ENCODE data around the gene ATG7. TPM values are rescaled to one million over a fixed set of nuclear protein-coding genes. Genes with fewer than 3 reads are reported as not detected.
A peak's percentile ranks its signal among the peaks of the same experiment; 100 is the strongest.

ATG7 gene
- total RNA-seq, 2 experiments from 2014 or later: 26.9 to 35.1 TPM

DNA sequence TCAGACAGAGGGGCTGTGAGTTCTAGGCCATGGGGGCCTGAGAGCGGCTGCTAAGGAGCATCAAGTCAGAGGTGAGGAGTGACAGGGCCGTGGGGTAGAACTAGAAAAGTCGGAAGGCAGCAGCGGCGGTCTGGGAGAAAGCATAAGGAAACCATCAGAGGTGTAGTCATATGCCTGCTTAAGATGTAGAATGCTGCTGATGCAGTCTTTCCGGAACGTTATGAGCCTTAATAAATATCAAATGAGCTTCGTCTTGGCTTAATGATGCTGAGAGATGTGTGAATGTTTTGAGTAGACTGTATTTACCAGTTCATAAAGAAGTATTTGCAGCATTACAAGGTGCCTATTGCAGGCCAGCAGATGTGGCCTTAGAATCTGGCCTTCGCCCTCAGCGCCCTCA, 15.2 kb downstream of the ATG7 start:
- H3K27me3 Mint-ChIP-seq: no peaks in the 10 kb centered on the region
- peaks cover 41% of the 10 kb centered on the region for H3K36me3 Mint-ChIP-seq (ENCODE audit: low read depth)
- no peaks in the 10 kb centered on the region for H3K9me3 Mint-ChIP-seq
- POLR2A ChIA-PET: interaction anchor here (1.5 to 8.1 kb wide), 3 partner anchors 10 to 19 kb away, joined by 5 to 74 read pairs (median 7); partner anchors contain the start of gene ATG7
- CTCF ChIA-PET: interaction anchor here (1.7 kb wide), 1 partner anchor 15 kb away, joined by 9 read pairs; the partner anchor contains the start of gene ATG7
- no peak for DNase-seq
- H3K27ac Mint-ChIP-seq: no peak overlapping the region
- H3K4me1 Mint-ChIP-seq: peaks cover 56% of the 10 kb centered on the region
- H3K4me3 Mint-ChIP-seq: no peak overlapping the region

DNA sequence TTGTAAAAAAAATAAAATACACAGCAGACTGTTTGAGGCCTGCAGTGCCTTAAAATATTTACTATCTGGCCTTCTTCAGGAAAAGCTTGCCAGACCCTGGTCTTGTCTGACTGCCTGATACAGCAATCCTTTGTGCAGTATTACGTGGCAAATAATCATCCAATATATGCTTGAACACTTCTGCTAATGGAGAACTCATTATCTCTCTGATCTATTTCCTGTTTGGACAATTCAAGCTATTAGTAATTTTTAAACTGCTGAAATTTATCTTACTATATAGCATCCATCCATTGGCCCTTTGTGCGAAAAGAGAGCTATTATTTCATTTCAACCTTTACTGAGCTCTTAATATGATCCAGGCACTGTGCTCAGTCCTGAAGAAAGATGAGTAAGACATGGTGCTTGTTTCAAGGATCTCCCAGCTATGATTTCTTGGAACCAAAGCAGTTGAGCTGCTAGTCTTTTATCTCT, 15.9 kb downstream of the ATG7 start:
- ChIA-PET POLR2A (interaction anchor here (1.5 to 8.1 kb wide), 4 partner anchors 9 to 19 kb away, joined by 5 to 74 read pairs (median 8); partner anchors contain the start of gene ATG7), CTCF (interaction anchor here (0.6 to 1.7 kb wide), 8 partner anchors 9 to 1469 kb away, joined by 3 to 9 read pairs (median 3); partner anchors contain the start of gene ATG7)
- Mint-ChIP-seq H3K4me3 (no peak overlapping the region), H3K36me3 (ENCODE audit: low read depth) (peaks cover 39% of the 10 kb centered on the region), H3K27me3 (no peaks in the 10 kb centered on the region), H3K27ac (peak overlapping the region; percentile 13), H3K4me1 (peaks cover 55% of the 10 kb centered on the region), H3K9me3 (no peaks in the 10 kb centered on the region)
- no peak for DNase-seq

DNA sequence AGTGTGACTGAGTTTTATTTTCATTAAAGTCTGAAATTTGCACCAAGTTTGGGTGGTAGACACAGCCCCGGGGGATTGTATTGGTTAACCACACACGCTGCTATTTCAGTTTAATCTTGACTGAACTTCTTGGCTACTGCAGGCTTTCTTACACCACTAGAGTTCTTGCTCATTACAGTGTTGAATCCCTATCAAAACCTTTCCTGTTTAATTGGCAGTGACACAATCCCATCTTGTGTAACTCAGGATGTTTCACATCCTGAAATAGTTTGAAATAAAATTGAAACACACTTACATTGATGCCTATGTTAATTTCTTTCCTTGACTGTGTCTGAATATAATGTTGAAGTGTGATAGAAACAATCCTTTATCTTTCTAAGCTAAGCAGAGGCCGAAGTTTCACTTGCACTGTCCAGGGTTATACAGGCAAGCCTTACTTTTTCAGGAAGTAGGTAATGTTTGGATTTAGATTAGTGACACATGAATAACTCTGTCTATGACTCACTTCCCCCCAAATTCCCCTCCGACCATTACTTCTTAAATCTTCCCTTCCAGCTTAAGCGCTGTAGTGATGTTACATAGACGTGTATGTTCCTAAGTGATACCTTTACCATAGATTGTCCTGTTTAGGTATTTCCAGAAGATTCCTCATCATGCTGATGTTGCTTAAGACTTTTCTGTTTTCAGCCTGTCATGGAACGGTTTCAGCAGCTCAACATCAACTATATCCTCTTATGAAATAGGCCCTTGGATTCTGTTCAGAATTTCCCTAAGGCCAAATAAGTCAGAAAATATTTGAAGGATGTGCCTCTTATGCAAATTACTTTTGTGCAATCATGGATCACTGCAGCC, 16.8 kb downstream of the ATG7 start:
- ChIA-PET CTCF (interaction anchor here (0.6 to 1.7 kb wide), 8 partner anchors 10 to 1468 kb away, joined by 3 to 9 read pairs (median 3); partner anchors contain the start of gene ATG7), POLR2A (interaction anchor here (1.5 to 8.1 kb wide), 4 partner anchors 8 to 18 kb away, joined by 5 to 74 read pairs (median 8); partner anchors contain the start of gene ATG7)
- Mint-ChIP-seq H3K9me3 (no peaks in the 10 kb centered on the region), H3K27ac (peak overlapping the region; percentile 73), H3K4me3 (no peak overlapping the region), H3K36me3 (ENCODE audit: low read depth) (peaks cover 33% of the 10 kb centered on the region), H3K27me3 (no peaks in the 10 kb centered on the region), H3K4me1 (peaks cover 55% of the 10 kb centered on the region)
- DNase-seq: no peak

GRCh38 chr3:11289864-11290263, 17.7 kb downstream of the ATG7 start:
- Mint-ChIP-seq H3K4me1 (peaks cover 55% of the 10 kb centered on the region), H3K27ac (peak overlapping the region; percentile 73), H3K4me3 (no peak overlapping the region), H3K36me3 (ENCODE audit: low read depth) (peaks cover 33% of the 10 kb centered on the region), H3K9me3 (no peaks in the 10 kb centered on the region), H3K27me3 (no peaks in the 10 kb centered on the region)
- POLR2A ChIA-PET: interaction anchor here (2.2 to 8.1 kb wide), 2 partner anchors 11 to 17 kb away, joined by 8 to 74 read pairs; partner anchors contain the start of gene ATG7
- CTCF ChIA-PET: interaction anchor here (1.2 to 2.7 kb wide), 3 partner anchors 12 to 54 kb away, joined by 3 to 11 read pairs (median 5); partner anchors contain the start of gene ATG7
- no peak for DNase-seq

- Mint-ChIP-seq H3K4me3 (peak overlapping the region; percentile 14), H3K9me3 (no peaks in the 10 kb centered on the region), H3K27ac (peak overlapping the region; percentile 88), H3K4me1 (peaks cover 55% of the 10 kb centered on the region), H3K36me3 (ENCODE audit: low read depth) (peaks cover 37% of the 10 kb centered on the region), H3K27me3 (no peaks in the 10 kb centered on the region)
- ChIA-PET CTCF (interaction anchor here (0.5 to 2.7 kb wide), 5 partner anchors 9 to 1936 kb away, joined by 3 to 11 read pairs (median 6); partner anchors contain the start of gene ATG7), POLR2A (interaction anchor here (0.7 to 8.1 kb wide), 9 partner anchors 9 to 36 kb away, joined by 3 to 74 read pairs (median 5); partner anchors contain the start of gene ATG7)
- DNase-seq: peak; percentile 36
Observed at GRCh38 chr3:11290743-11291680, 18.8 kb downstream of the ATG7 start.

- Mint-ChIP-seq H3K4me1 (peaks cover 55% of the 10 kb centered on the region), H3K27ac (peak overlapping the region; percentile 88), H3K27me3 (no peaks in the 10 kb centered on the region), H3K4me3 (no peak overlapping the region), H3K9me3 (no peaks in the 10 kb centered on the region), H3K36me3 (ENCODE audit: low read depth) (peaks cover 40% of the 10 kb centered on the region)
- no peak for DNase-seq
- ChIA-PET POLR2A (interaction anchor here (0.7 to 8.1 kb wide), 8 partner anchors 10 to 35 kb away, joined by 3 to 74 read pairs (median 5); partner anchors contain the start of gene ATG7), CTCF (interaction anchor here (0.5 to 2.7 kb wide), 5 partner anchors 9 to 1937 kb away, joined by 3 to 11 read pairs (median 6); partner anchors contain the start of gene ATG7)
Observed at GRCh38 chr3:11291808-11292207, 19.6 kb downstream of the ATG7 start.

DNA sequence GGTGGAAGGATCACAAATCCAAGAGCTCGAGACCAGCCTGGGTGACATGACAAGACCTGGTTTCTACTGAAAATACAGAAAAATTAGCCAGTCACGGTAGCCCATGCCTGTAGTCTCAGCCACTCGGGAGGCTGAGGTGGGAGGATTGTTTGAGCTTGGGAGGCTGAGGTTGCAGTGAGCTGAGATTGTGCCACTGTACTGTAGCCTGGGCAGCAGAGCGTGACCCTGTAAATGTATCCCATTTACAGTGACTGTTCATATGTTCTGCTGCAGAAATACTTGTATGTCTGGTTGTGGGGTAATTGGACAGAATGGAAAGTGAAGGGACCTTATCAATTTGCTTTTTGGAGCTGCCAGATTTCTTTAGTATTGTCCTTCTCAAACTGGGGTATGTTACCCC, 24.9 kb downstream of the ATG7 start:
- Mint-ChIP-seq H3K27ac (no peak overlapping the region), H3K4me1 (peaks cover 19% of the 10 kb centered on the region), H3K36me3 (ENCODE audit: low read depth) (peaks cover 43% of the 10 kb centered on the region), H3K27me3 (no peaks in the 10 kb centered on the region), H3K9me3 (no peaks in the 10 kb centered on the region), H3K4me3 (no peak overlapping the region)
- ChIA-PET POLR2A (interaction anchor here (1.2 to 1.9 kb wide), 2 partner anchors 9 to 24 kb away, joined by 5 to 7 read pairs; partner anchors contain the start of gene ATG7), CTCF (interaction anchor here (1.6 kb wide), 1 partner anchor 10 kb away, joined by 6 read pairs; no protein-coding TSS in a partner anchor)
- no peak for DNase-seq

DNA sequence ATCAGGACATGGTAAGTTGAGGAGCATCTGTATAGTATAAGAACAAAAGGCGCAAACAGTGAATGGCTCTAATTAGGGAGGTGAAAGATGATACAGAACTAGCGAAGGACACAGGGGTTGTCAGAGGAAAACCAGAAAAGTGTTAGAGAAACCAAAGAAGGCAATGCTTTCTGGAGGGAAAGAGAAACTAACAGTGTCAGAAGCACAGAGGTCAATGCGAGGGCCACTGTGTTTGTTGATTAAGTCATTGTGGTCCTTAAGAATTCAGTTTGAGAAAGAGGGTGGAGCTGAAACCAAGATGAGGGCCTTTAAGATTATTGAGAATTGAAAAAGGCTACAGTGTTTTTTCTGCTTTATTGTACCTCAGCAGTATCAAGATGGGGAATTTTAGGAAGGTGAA, 28.8 kb downstream of the ATG7 start:
- Mint-ChIP-seq H3K4me3 (no peak overlapping the region), H3K4me1 (peaks cover 28% of the 10 kb centered on the region), H3K36me3 (ENCODE audit: low read depth) (peaks cover 64% of the 10 kb centered on the region), H3K9me3 (no peaks in the 10 kb centered on the region), H3K27ac (peak overlapping the region; percentile 56), H3K27me3 (no peaks in the 10 kb centered on the region)
- peak; percentile 26 for DNase-seq
- POLR2A ChIA-PET: interaction anchor here (1.0 to 2.8 kb wide), 3 partner anchors 10 to 62 kb away, joined by 3 to 19 read pairs (median 5); partner anchors contain the start of gene ATG7
- CTCF ChIA-PET: interaction anchor here (0.9 to 1.4 kb wide), 2 partner anchors 29 to 34 kb away, joined by 3 to 4 read pairs; partner anchors contain the start of gene ATG7

- H3K4me3 Mint-ChIP-seq: no peak overlapping the region
- H3K27ac Mint-ChIP-seq: no peak overlapping the region
- DNase-seq: no peak
- no peaks in the 10 kb centered on the region for H3K9me3 Mint-ChIP-seq
- no peaks in the 10 kb centered on the region for H3K27me3 Mint-ChIP-seq
- ChIA-PET CTCF (interaction anchor here (1.3 kb wide), 1 partner anchor 13 kb away, joined by 5 read pairs; no protein-coding TSS in a partner anchor), POLR2A (interaction anchor here (1.4 to 2.8 kb wide), 2 partner anchors 11 to 30 kb away, joined by 5 to 19 read pairs; partner anchors contain the start of gene ATG7)
- H3K36me3 Mint-ChIP-seq (ENCODE audit: low read depth): peaks cover 67% of the 10 kb centered on the region
- peaks cover 43% of the 10 kb centered on the region for H3K4me1 Mint-ChIP-seq
Observed at GRCh38 chr3:11302444-11302843, 30.2 kb downstream of the ATG7 start.

- DNase-seq: no peak
- no peaks in the 10 kb centered on the region for H3K27me3 Mint-ChIP-seq
- peaks cover 70% of the 10 kb centered on the region for H3K36me3 Mint-ChIP-seq (ENCODE audit: low read depth)
- CTCF ChIA-PET: no interaction called here
- H3K9me3 Mint-ChIP-seq: no peaks in the 10 kb centered on the region
- POLR2A ChIA-PET: interaction anchor here (1.6 kb wide), 1 partner anchor 32 kb away, joined by 5 read pairs; the partner anchor contains the start of gene ATG7
- peaks cover 51% of the 10 kb centered on the region for H3K4me1 Mint-ChIP-seq
- H3K27ac Mint-ChIP-seq: no peak overlapping the region
- H3K4me3 Mint-ChIP-seq: no peak overlapping the region
Observed at GRCh38 chr3:11304175-11304574, 32.0 kb downstream of the ATG7 start.

- Mint-ChIP-seq H3K4me3 (no peak overlapping the region), H3K36me3 (ENCODE audit: low read depth) (peaks cover 65% of the 10 kb centered on the region), H3K4me1 (peaks cover 45% of the 10 kb centered on the region), H3K9me3 (no peaks in the 10 kb centered on the region), H3K27ac (no peak overlapping the region), H3K27me3 (no peaks in the 10 kb centered on the region)
- no peak for DNase-seq
- POLR2A ChIA-PET: interaction anchor here (1.6 to 2.6 kb wide), 3 partner anchors 14 to 33 kb away, joined by 5 to 17 read pairs (median 15); partner anchors contain the start of gene ATG7
- CTCF ChIA-PET: no interaction called here
Observed at GRCh38 chr3:11305509-11305908, 33.3 kb downstream of the ATG7 start.
